SK-N-MC (cell line): Measurements from ENCODE around the gene LCOR.

Experiments
- EZH2 ChIP-seq: fragments of 200-600 bp; sonication (generic); IDR thresholded peaks from one replicate; pipeline ENCODE4 v1.6.1; 2017; ENCODE audit warnings: antibody characterized with exemption
- POLR2AphosphoS5 ChIP-seq: IDR thresholded peaks from 2 replicates; pipeline ENCODE4 v1.6.1; 2012; ENCODE audit warnings: mild to moderate bottlenecking, low read depth, low read length, borderline replicate concordance

DNA sequence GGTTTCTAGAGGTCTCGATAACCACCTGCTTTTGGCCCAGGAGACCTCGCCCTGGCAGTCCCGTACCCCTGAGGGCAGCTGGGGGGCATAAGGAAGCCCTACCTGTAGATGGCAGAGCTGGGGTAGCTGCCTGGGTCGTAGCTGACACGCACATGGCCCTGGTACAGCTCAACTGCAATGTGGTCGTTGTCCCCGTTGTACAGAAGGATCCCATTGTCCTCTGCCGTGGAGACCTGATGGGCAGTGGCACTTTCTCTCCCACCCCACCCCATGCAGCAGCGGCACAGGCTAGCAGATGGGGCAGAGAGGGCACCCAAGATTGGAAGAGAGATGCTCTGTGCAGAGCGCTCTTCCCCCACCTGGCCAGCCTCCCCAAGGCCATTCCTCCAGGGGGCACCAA lies 172.5 kb downstream of the LCOR start:
- TF ChIP-seq EZH2 (no peak), POLR2AphosphoS5 (no peak)
